ENCODE measurements around the gene RBM28. TPM values are rescaled to one million over a fixed set of nuclear protein-coding genes. Genes with fewer than 3 reads are reported as not detected.

The RBM28 gene
- total RNA-seq, 1 donor from 2014 or later: 35.1 TPM

- no peak for DNase-seq (ENCODE audit: low spot score)
- intact Hi-C loops (cut with DNase I): no loop called here
Measured at GRCh38 chr7:128378637-128379036, 34.9 kb upstream of the RBM28 start.

- intact Hi-C loops (cut with DNase I): no loop called here
- no peak for DNase-seq (ENCODE audit: low spot score)
Measured at GRCh38 chr7:128376077-128376476, 32.4 kb upstream of the RBM28 start.

DNA sequence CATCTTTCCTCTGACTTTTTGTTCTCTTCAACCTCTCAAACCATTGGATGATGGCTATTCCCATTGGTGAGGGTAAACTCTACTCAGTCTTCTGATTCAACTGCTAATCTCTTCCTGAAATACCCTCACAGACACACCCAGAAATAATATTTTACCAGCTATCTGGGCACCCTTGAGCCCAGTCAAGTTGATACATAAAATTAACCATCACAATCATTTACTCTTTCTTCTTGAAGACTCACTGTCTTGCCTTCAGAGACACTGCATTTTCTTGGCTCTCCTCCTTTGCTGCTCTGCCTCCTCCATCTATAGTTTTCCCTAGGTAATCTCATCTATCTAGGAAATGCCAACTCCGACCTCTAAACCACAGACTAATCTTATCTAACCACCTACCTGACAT lies 30.3 kb upstream of the RBM28 start:
- intact Hi-C loops (cut with DNase I): no loop called here
- DNase-seq (ENCODE audit: low spot score): no peak

GRCh38 chr7:128373606-128374005 lies 29.9 kb upstream of the RBM28 start:
- intact Hi-C loops (cut with DNase I): no loop called here
- no peak for DNase-seq (ENCODE audit: low spot score)

DNA sequence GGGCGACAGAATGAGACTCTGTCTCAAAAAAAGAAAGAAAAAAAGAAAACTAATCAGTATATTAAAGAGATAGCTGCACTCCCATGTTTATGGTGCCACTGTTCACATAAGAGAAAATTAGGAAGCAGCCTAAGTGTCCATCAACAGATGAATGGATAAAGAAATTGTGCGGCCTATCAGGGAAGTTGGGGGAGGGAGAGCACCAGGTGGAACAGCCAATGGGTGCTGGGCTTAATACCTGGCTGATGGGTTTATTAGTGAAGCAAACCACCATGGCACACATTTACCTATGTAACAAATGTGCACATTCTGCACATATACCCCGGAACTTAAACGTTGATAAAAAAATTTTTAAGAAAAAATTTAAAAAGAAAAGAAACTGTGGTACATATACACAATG lies 26.8 kb upstream of the RBM28 start:
- no peak for DNase-seq (ENCODE audit: low spot score)
- intact Hi-C loops (cut with DNase I): no loop called here

- DNase-seq (ENCODE audit: low spot score): no peak
Measured at GRCh38 chr7:128366986-128367385, 23.3 kb upstream of the RBM28 start.

GRCh38 chr7:128366300-128366699 lies 22.6 kb upstream of the RBM28 start:
- no peak for DNase-seq (ENCODE audit: low spot score)
- intact Hi-C loops (cut with DNase I): no loop called here

More at GRCh38 chr7:128366986-128367385, 23.3 kb upstream of the RBM28 start:
- intact Hi-C loops (cut with DNase I): no loop called here

- intact Hi-C loops (cut with DNase I): no loop called here
- no peak for DNase-seq (ENCODE audit: low spot score)
Measured at GRCh38 chr7:128365432-128365831, 21.7 kb upstream of the RBM28 start.

GRCh38 chr7:128364166-128364870 lies 20.6 kb upstream of the RBM28 start:
- intact Hi-C loops (cut with DNase I): no loop called here
- DNase-seq (ENCODE audit: low spot score): no peak

- intact Hi-C loops (cut with DNase I): no loop called here
- DNase-seq (ENCODE audit: low spot score): no peak
Measured at GRCh38 chr7:128363261-128363721, 19.6 kb upstream of the RBM28 start.

DNA sequence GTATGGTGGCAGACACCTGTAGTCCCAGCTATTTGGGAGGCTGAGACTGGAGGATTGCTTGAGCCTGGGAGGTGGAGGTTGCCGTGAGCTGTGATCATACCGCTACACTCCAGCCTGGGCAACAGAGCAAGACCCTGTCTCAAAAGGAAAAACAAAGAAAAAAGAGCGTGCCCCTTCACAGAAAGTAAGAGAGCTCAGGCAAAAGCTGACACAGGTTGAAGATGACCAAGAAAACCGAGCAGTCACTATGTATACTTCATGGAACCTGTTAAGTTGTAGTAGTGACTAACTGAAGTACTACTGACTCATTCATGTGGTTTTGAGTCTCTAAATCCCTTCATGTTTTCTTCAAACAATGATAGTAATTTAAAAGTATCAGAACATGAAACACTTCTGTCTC lies 19.0 kb upstream of the RBM28 start:
- intact Hi-C loops (cut with DNase I): no loop called here

DNA sequence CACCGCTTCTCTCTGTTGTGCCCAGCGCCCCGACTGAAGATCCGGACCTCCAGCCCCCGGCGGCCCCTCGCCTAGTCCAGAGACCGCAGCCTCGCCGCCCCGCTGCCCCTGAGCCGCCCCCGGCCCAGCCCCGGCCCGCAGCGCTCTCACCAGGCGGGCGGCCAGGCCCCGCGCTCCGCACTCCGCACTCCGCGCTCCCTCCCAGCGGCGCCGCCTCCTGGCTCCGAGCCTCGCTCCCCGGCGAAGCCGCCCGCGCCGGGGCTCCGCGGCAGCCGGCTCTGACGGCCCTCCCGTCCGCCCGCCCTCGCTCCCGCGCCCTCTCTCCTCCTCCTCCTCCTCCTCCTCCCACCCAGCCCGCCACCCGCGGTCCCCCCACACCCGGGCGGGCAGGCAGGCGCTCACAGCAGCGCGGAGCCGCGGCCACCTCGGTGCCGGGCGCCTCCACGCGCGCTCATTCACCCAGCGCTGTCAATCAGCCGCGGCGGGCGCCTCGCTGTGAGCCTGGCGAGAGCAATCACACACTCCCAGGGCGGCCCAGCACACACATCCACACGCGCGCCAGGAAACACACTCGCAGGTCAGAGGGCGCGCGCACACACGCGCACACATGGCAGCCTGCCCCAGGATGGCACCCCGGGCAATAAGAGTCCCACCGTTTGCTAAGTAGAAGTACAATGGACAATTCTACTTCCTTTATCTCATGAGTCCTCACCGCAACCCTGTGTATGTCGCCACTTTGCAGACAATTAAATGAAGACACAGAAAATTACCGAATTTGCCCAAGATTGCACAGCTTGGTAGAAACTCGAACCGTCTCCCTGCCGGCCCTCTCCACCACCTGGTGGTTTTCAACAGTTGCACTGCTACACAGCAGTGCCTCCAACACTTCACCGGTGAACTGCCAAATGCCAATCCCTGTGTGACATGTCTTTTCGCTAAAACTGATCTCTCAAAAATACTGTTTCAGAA lies 18.0 kb upstream of the RBM28 start, which contains the start of gene PRRT4:
Gene PRRT4 (minus strand): TSS at position 280 of the 969 bp plus-strand sequence.
- DNase-seq (ENCODE audit: low spot score): no peak
- intact Hi-C loops (cut with DNase I): no loop called here

More for the DNA sequence above, 19.0 kb upstream of the RBM28 start:
- DNase-seq (ENCODE audit: low spot score): no peak

DNA sequence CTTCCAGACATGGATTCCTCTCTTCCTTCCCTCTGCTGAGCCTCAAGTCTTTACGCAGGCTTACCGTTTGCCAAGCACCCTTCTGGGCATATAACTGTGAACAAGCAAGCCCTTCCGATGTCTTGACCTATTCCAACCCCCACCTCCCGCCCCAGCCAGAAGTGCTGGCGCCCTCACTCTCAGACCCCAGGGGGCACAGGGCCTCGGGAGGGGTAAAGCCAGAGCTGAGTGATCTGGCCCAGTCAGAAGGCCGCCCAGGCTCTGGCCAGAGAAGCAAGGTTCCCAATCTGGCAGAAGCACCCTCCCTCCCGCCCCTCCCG lies 16.6 kb upstream of the RBM28 start:
- intact Hi-C loops (cut with DNase I): no loop called here
- no peak for DNase-seq (ENCODE audit: low spot score)

DNA sequence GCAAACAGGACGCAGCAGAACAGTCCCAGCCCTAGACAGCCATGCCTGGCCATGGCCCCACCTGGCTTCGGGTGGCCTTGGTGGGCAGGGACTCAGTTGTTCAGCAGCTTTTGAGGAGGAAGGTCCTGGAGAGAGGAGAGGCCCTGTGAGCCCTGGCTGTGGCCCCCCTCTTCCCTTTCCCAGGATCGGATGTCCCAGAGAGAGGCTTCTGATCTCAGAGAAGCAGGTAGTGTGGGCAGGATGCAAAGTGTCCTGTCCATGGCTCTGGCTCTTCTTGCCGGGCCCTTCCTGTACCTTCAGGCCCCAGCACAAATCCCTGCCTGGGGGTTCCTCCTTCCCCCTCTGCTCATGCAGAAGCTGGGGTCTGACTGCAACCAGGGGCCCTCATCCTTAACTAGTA lies 16.2 kb upstream of the RBM28 start:
- no peak for DNase-seq (ENCODE audit: low spot score)
- intact Hi-C loops (cut with DNase I): no loop called here

DNA sequence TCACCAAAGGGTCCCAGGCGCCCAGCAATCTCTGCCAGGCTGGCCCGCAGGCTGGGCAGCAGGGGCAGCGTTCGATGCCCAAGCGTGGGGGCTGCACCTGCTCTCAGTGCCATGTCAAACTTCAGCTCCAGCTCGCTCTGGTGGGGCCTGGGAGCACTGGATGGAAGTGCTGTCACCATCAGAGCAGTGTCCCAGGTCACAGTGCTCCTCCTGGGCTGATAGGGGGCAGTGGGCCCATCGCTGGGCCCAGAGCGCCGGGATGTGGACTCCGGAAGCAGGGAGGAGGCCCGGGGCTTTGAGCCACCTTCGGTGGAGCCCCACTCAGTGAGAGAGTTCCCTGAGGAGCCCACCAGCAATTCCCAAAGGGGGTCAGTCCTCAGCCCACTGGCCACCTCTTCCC lies 15.6 kb upstream of the RBM28 start:
- intact Hi-C loops (cut with DNase I): no loop called here
- DNase-seq (ENCODE audit: low spot score): no peak

DNA sequence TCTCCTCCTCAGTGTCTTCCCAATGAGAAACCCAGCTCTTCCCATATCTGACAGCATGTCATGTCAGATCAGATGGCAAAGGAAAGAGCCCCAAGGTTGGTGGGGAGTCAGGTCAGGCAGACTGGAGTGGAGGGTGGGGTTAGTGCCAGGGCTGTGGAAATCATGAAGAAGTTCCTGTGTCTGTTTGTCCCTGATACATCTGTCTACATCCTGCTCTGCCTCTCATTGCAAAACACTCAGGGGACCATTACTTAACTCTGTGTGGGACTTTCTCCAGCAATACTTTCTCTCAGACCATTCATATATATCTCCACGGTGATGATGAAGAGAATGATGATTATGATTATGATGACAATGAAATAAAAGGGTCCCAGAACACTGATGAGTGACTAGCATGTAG lies 14.5 kb upstream of the RBM28 start:
- no peak for DNase-seq (ENCODE audit: low spot score)
- intact Hi-C loops (cut with DNase I): no loop called here

DNA sequence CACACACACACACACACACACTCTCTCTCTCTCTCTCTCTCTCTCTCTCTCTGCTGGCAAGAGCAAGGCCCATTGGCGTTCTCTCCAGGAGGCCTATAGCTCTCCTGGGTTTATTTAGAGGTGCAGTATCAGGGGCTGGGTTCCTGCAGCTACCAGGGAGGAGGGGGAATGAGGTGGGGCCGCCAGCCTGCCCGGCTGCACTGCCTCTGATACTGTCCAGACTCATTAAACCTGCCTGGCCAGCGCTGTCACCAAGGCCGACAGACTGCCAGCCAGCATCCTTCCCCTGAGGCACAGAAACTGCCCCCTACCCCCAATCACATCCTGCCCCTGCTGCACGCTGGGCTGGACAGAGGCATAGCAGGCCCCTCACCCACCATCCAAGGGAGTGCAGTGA lies 13.5 kb upstream of the RBM28 start:
- intact Hi-C loops (cut with DNase I): no loop called here
- DNase-seq (ENCODE audit: low spot score): no peak

DNA sequence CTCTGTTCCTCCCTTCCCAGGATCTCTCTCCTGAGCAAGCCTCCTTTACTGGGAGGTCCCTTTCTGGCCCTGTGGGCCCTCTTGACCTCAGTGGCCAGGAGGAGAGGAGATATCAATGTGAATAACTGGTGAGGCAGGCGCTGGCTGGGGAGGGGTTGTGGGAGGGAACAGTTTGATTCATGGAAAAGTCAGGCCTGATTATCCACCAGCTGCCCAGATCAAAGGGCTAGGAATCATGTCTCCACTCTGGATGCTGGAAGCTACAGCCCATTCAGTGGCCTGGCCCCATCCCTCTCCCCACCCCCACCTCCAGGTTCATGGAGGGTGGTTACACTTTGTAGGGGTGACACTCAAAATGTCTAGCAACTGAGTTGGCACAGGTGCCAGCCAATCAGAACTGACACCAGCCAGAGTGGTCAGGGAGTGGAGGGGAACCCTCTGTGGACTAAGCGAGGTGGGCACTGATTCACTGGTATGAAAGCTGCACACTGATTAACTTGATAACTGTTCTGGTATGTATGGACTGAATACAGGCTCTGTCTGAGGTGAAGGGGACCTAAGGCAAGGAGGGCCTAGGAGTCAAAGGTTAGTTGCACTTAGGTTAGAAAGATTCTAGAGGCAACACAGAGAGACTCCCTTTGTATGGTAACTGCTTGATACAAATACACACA lies 13.0 kb upstream of the RBM28 start:
- intact Hi-C loops (cut with DNase I): no loop called here
- DNase-seq (ENCODE audit: low spot score): no peak

- intact Hi-C loops (cut with DNase I): no loop called here
- no peak for DNase-seq (ENCODE audit: low spot score)
Measured at GRCh38 chr7:128353610-128354009, 9.9 kb upstream of the RBM28 start.

DNA sequence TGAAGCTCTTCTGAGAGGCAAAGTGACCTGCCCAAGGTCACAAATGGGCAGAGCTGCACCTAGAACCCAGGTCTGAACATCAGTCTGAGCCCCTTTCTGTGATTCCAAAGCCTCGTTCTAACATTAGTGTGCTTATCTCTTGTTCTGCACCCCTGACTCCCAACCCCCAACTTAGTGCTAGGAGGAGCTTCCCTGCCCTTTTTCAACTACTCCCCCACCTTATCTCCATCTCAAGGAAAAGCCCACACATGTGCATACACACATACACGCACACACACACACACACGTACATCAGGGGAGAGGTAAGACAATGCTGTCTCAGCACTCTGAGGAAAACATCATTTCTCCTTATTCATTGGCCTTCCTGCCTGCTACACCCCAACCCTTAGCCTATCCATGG lies 9.5 kb upstream of the RBM28 start:
- intact Hi-C loops (cut with DNase I): no loop called here
- DNase-seq (ENCODE audit: low spot score): no peak
